IPS-NIHi7 (cell line): ENCODE data around the gene CMTR1.
A peak's percentile ranks its signal among the peaks of the same experiment; 100 is the strongest.
"Not testable (repeated sequence)": the region's sequence is repeated elsewhere in the genome, so short reads cannot be mapped to it uniquely, and the experiment has no call there.

Experiments
- DNase-seq: peaks from one replicate; pipeline ENCODE4 v3.0.0; 2012; ENCODE audit warnings: mixed read lengths; ENCODE audit errors: extremely low spot score

CMTR1 gene

GRCh38 chr6:37433657-37434271, 743 bp downstream of the CMTR1 start:
- no peak for DNase-seq

GRCh38 chr6:37435373-37435772, 2.4 kb downstream of the CMTR1 start:
- no peak for DNase-seq

- no peak for DNase-seq
Measured at GRCh38 chr6:37435816-37436215, 2.8 kb downstream of the CMTR1 start.

- DNase-seq: no peak
Measured at GRCh38 chr6:37438930-37439329, 5.9 kb downstream of the CMTR1 start.

GRCh38 chr6:37441651-37442050, 8.6 kb downstream of the CMTR1 start:
- DNase-seq: no peak

GRCh38 chr6:37442416-37443215, 9.6 kb downstream of the CMTR1 start:
- no peak for DNase-seq

GRCh38 chr6:37443216-37443542, 10.2 kb downstream of the CMTR1 start:
- not testable (repeated sequence) for DNase-seq

GRCh38 chr6:37449984-37450383, 17.0 kb downstream of the CMTR1 start:
- DNase-seq: no peak

GRCh38 chr6:37451441-37452193, 18.6 kb downstream of the CMTR1 start:
- DNase-seq: no peak

- DNase-seq: no peak
Measured at GRCh38 chr6:37452522-37452921, 19.5 kb downstream of the CMTR1 start.

GRCh38 chr6:37454420-37455140, 21.6 kb downstream of the CMTR1 start:
- no peak for DNase-seq

- no peak for DNase-seq
Measured at GRCh38 chr6:37456126-37456525, 23.1 kb downstream of the CMTR1 start.

- DNase-seq: no peak
Measured at GRCh38 chr6:37456816-37457560, 24.0 kb downstream of the CMTR1 start.

- DNase-seq: peak; percentile 35
Measured at GRCh38 chr6:37459981-37460800, 27.2 kb downstream of the CMTR1 start.

- no peak for DNase-seq
Measured at GRCh38 chr6:37460805-37461204, 27.8 kb downstream of the CMTR1 start.

- no peak for DNase-seq
Measured at GRCh38 chr6:37463110-37463509, 30.1 kb downstream of the CMTR1 start.

GRCh38 chr6:37467718-37468117, 34.7 kb downstream of the CMTR1 start:
- DNase-seq: no peak

GRCh38 chr6:37473364-37474095, 40.5 kb downstream of the CMTR1 start:
- DNase-seq: no peak

- no peak for DNase-seq
Measured at GRCh38 chr6:37474316-37474715, 41.3 kb downstream of the CMTR1 start.

GRCh38 chr6:37477191-37477590, 44.2 kb downstream of the CMTR1 start:
- no peak for DNase-seq
